ENCODE results near the gene MAML2. TPM values are rescaled to one million over a fixed set of nuclear protein-coding genes. Genes with fewer than 3 reads are reported as not detected.

Gene MAML2
- total and polyA plus RNA-seq, 2 of the 13 experiments (the other 11 are each of a cell fraction or from before 2014, with no cell fraction given) = 2.3 to 25.9 TPM

- TF ChIP-seq NONO (IDR thresholded peaks at IDR 0.05) = no peak
- 0 out of 2 replicates have a peak, but pooled peaks have one; percentile 24 for TF ChIP-seq NONO (CRISPR knock-in tag; conservative IDR thresholded peaks at IDR 0.05)
- TF ChIP-seq IRF2 (CRISPR knock-in tag; IDR thresholded peaks at IDR 0.05) = no peak
- TF ChIP-seq EED (CRISPR knock-in tag; IDR thresholded peaks at IDR 0.05) = no peak
- TF ChIP-seq ZNF691 (CRISPR knock-in tag; IDR thresholded peaks at IDR 0.05; ENCODE audit: borderline replicate concordance, low read depth) = no peak
- TF ChIP-seq SOX6 (IDR thresholded peaks at IDR 0.05) = no peak
- 0 out of 2 replicates have a peak, but pooled peaks have one; percentile 13 for TF ChIP-seq SOX6 (CRISPR knock-in tag; IDR thresholded peaks at IDR 0.05)
- no peak for TF ChIP-seq XBP1 (CRISPR knock-in tag; IDR thresholded peaks at IDR 0.05)
- TF ChIP-seq ZNF557 (CRISPR knock-in tag; IDR thresholded peaks at IDR 0.05) = no peak
- no peak for TF ChIP-seq HDAC6 (IDR thresholded peaks at IDR 0.05; ENCODE audit: low read depth, low read length)
- no peak for TF ChIP-seq AGO2 (optimal IDR thresholded peaks at IDR 0.05; ENCODE audit: low read depth, low read length)
- no peak for TF ChIP-seq KLF11 (CRISPR knock-in tag; IDR thresholded peaks at IDR 0.05)
- no peak for TF ChIP-seq NR2F6 (IDR thresholded peaks at IDR 0.05)
- peak; percentile 12; the same call in 1 of the 2 replicates for TF ChIP-seq NR2F6 (CRISPR knock-in tag; IDR thresholded peaks at IDR 0.05)
- TF ChIP-seq STAG1 (CRISPR knock-in tag; IDR thresholded peaks at IDR 0.05) = no peak
- no peak for TF ChIP-seq ZBTB38 (CRISPR knock-in tag; IDR thresholded peaks at IDR 0.05)
- TF ChIP-seq ZNF143 (CRISPR knock-in tag; IDR thresholded peaks at IDR 0.05) = no peak
- TF ChIP-seq ZNF709 (CRISPR knock-in tag; IDR thresholded peaks at IDR 0.05) = no peak
- no peak for TF ChIP-seq CREB1 (IDR thresholded peaks at IDR 0.05)
- 0 out of 2 replicates have a peak, but pooled peaks have one; percentile 14 for TF ChIP-seq CREB1 (CRISPR knock-in tag; IDR thresholded peaks at IDR 0.05)
- TF ChIP-seq ZKSCAN8 (CRISPR knock-in tag; IDR thresholded peaks at IDR 0.05; ENCODE audit: borderline replicate concordance) = no peak
- no peak for TF ChIP-seq ZNF883 (CRISPR knock-in tag; IDR thresholded peaks at IDR 0.05; ENCODE audit: not compliant biosample characterization)
- TF ChIP-seq ARHGAP35 (CRISPR knock-in tag; IDR thresholded peaks at IDR 0.05; ENCODE audit: borderline replicate concordance) = no peak
- no peak for TF ChIP-seq SAP130 (CRISPR knock-in tag; IDR thresholded peaks at IDR 0.05; ENCODE audit: low read depth)
- TF ChIP-seq DNMT1 (CRISPR knock-in tag; IDR thresholded peaks at IDR 0.05) = no peak
- TF ChIP-seq PHF5A (CRISPR knock-in tag; IDR thresholded peaks at IDR 0.05; ENCODE audit: low read depth, unreplicated experiment) = no peak
- TF ChIP-seq GPN1 (CRISPR knock-in tag; IDR thresholded peaks at IDR 0.05; ENCODE audit: borderline replicate concordance) = no peak
- TF ChIP-seq SALL1 (CRISPR knock-in tag; IDR thresholded peaks at IDR 0.05) = no peak; the same call in 1 of the 2 replicates
- TF ChIP-seq ZNF891 (CRISPR knock-in tag; IDR thresholded peaks at IDR 0.05) = no peak
- TF ChIP-seq ARNT (IDR thresholded peaks at IDR 0.05) = no peak
- TF ChIP-seq NFIB (CRISPR knock-in tag; IDR thresholded peaks at IDR 0.05; ENCODE audit: borderline replicate concordance) = no peak
- no peak for TF ChIP-seq HNF1B (CRISPR knock-in tag; IDR thresholded peaks at IDR 0.05)
- TF ChIP-seq FOXJ3 (CRISPR knock-in tag; IDR thresholded peaks at IDR 0.05; ENCODE audit: borderline replicate concordance) = no peak
- TF ChIP-seq CENPX (CRISPR knock-in tag; IDR thresholded peaks at IDR 0.05) = no peak
- no peak for TF ChIP-seq ATF3 (CRISPR knock-in tag; IDR thresholded peaks at IDR 0.05)
Measured at GRCh38 chr11:96125400-96125799, 217.6 kb downstream of the MAML2 start (continued).
